ENCODE measurements around the gene GRK4.
A peak's percentile ranks its signal among the peaks of the same experiment; 100 is the strongest.

The GRK4 gene

GRCh38 chr4:3010998-3011397, 47.6 kb downstream of the GRK4 start:
- H3K27ac ChIP-seq (ENCODE audit: poor library complexity, severe bottlenecking), result peak overlapping the region; percentile 44
- H3K4me1 ChIP-seq (ENCODE audit: insufficient read depth, poor library complexity, severe bottlenecking), result peaks cover 29% of the 10 kb centered on the region
- DNase-seq (ENCODE audit: low spot score), result no peak
- TF ChIP-seq CTCF (IDR thresholded peaks at IDR 0.05; ENCODE audit: poor library complexity, severe bottlenecking), result no peak
- no peak overlapping the region for H3K4me3 ChIP-seq (ENCODE audit: severe bottlenecking)
- H3K27me3 ChIP-seq (ENCODE audit: insufficient read depth, poor library complexity, severe bottlenecking), result no peaks in the 10 kb centered on the region
- no peaks in the 10 kb centered on the region for H3K9me3 ChIP-seq (ENCODE audit: severe bottlenecking)
- ATAC-seq (ENCODE audit: low read depth), result peak; percentile 45
- no peaks in the 10 kb centered on the region for H3K36me3 ChIP-seq (ENCODE audit: low read depth)

- Histone ChIP-seq H3K27me3 (ENCODE audit: insufficient read depth, poor library complexity, severe bottlenecking) (no peaks in the 10 kb centered on the region), H3K4me1 (ENCODE audit: insufficient read depth, poor library complexity, severe bottlenecking) (peaks cover 29% of the 10 kb centered on the region), H3K36me3 (ENCODE audit: low read depth) (no peaks in the 10 kb centered on the region), H3K27ac (ENCODE audit: poor library complexity, severe bottlenecking) (peak overlapping the region; percentile 44), H3K9me3 (ENCODE audit: severe bottlenecking) (no peaks in the 10 kb centered on the region), H3K4me3 (ENCODE audit: severe bottlenecking) (no peak overlapping the region)
- ATAC-seq (ENCODE audit: low read depth) (no peak), DNase-seq (ENCODE audit: low spot score) (no peak)
- TF ChIP-seq CTCF (IDR thresholded peaks at IDR 0.05; ENCODE audit: poor library complexity, severe bottlenecking), result no peak
Measured at GRCh38 chr4:3011456-3012220, 48.3 kb downstream of the GRK4 start.

GRCh38 chr4:3013323-3013722, 50.0 kb downstream of the GRK4 start:
- no peak overlapping the region for H3K27ac ChIP-seq (ENCODE audit: poor library complexity, severe bottlenecking)
- H3K9me3 ChIP-seq (ENCODE audit: severe bottlenecking), result no peaks in the 10 kb centered on the region
- DNase-seq (ENCODE audit: low spot score) (no peak), ATAC-seq (ENCODE audit: low read depth) (no peak)
- no peaks in the 10 kb centered on the region for H3K36me3 ChIP-seq (ENCODE audit: low read depth)
- H3K4me3 ChIP-seq (ENCODE audit: severe bottlenecking), result no peak overlapping the region
- H3K4me1 ChIP-seq (ENCODE audit: insufficient read depth, poor library complexity, severe bottlenecking), result peaks cover 29% of the 10 kb centered on the region
- TF ChIP-seq CTCF (IDR thresholded peaks at IDR 0.05; ENCODE audit: poor library complexity, severe bottlenecking), result no peak
- no peaks in the 10 kb centered on the region for H3K27me3 ChIP-seq (ENCODE audit: insufficient read depth, poor library complexity, severe bottlenecking)

GRCh38 chr4:3013839-3014350, 50.5 kb downstream of the GRK4 start:
- ATAC-seq (ENCODE audit: low read depth), result no peak

More at GRCh38 chr4:3013839-3014350, 50.5 kb downstream of the GRK4 start:
- Histone ChIP-seq H3K9me3 (ENCODE audit: severe bottlenecking) (no peaks in the 10 kb centered on the region), H3K27ac (ENCODE audit: poor library complexity, severe bottlenecking) (no peak overlapping the region), H3K4me3 (ENCODE audit: severe bottlenecking) (no peak overlapping the region), H3K4me1 (ENCODE audit: insufficient read depth, poor library complexity, severe bottlenecking) (peaks cover 26% of the 10 kb centered on the region), H3K27me3 (ENCODE audit: insufficient read depth, poor library complexity, severe bottlenecking) (no peaks in the 10 kb centered on the region), H3K36me3 (ENCODE audit: low read depth) (no peaks in the 10 kb centered on the region)
- no peak for TF ChIP-seq CTCF (IDR thresholded peaks at IDR 0.05; ENCODE audit: poor library complexity, severe bottlenecking)
- no peak for DNase-seq (ENCODE audit: low spot score)
